ENCODE measurements around the gene HDAC9.

The HDAC9 gene

GRCh38 chr7:18626086-18626485 lies 130.5 kb downstream of the HDAC9 start:
- TF ChIP-seq CTCF (IDR thresholded peaks at IDR 0.05; ENCODE audit: insufficient read depth, low read length, missing control alignments), result no peak
- POLR2A ChIA-PET, result no interaction called here

GRCh38 chr7:18626717-18627116 lies 131.2 kb downstream of the HDAC9 start:
- no peak overlapping the region for H3K4me3 ChIP-seq (ENCODE audit: low read depth, low read length)
- DNase-seq (ENCODE audit: low read depth, low spot score), result no peak
- ChIA-PET CTCF (interaction anchor here (0.9 to 1.1 kb wide), 2 partner anchors 36 to 39 kb away, joined by 3 read pairs; no protein-coding TSS in a partner anchor), POLR2A (no interaction called here)
- TF ChIP-seq CTCF (IDR thresholded peaks at IDR 0.05; ENCODE audit: insufficient read depth, low read length, missing control alignments), result no peak

More at GRCh38 chr7:18626086-18626485, 130.5 kb downstream of the HDAC9 start:
- no peak overlapping the region for H3K4me3 ChIP-seq (ENCODE audit: low read depth, low read length)
- CTCF ChIA-PET, result interaction anchor here (1.1 kb wide), 1 partner anchor 40 kb away, joined by 3 read pairs; no protein-coding TSS in a partner anchor
- no peak for DNase-seq (ENCODE audit: low read depth, low spot score)

- ChIA-PET CTCF (interaction anchor here (0.9 kb wide), 1 partner anchor 281 kb away, joined by 3 read pairs; no protein-coding TSS in a partner anchor), POLR2A (no interaction called here)
- no peak for DNase-seq (ENCODE audit: low read depth, low spot score)
- no peak for TF ChIP-seq CTCF (IDR thresholded peaks at IDR 0.05; ENCODE audit: insufficient read depth, low read length, missing control alignments)
- no peak overlapping the region for H3K4me3 ChIP-seq (ENCODE audit: low read depth, low read length)
These were observed 142.0 kb downstream of the HDAC9 start for GRCh38 chr7:18637516-18637915.

- ChIA-PET CTCF (interaction anchor here (0.8 to 5.5 kb wide), 3 partner anchors 27 to 282 kb away, joined by 3 to 21 read pairs (median 3); no protein-coding TSS in a partner anchor), POLR2A (no interaction called here)
- DNase-seq (ENCODE audit: low read depth, low spot score), result no peak
- H3K4me3 ChIP-seq (ENCODE audit: low read depth, low read length), result no peak overlapping the region
- no peak for TF ChIP-seq CTCF (IDR thresholded peaks at IDR 0.05; ENCODE audit: insufficient read depth, low read length, missing control alignments)
These were observed 143.3 kb downstream of the HDAC9 start for GRCh38 chr7:18638594-18639452.

- DNase-seq (ENCODE audit: low read depth, low spot score), result no peak
- TF ChIP-seq CTCF (IDR thresholded peaks at IDR 0.05; ENCODE audit: insufficient read depth, low read length, missing control alignments), result no peak
- POLR2A ChIA-PET, result no interaction called here
- no peak overlapping the region for H3K4me3 ChIP-seq (ENCODE audit: low read depth, low read length)
- CTCF ChIA-PET, result interaction anchor here (5.5 kb wide), 1 partner anchor 26 kb away, joined by 21 read pairs; no protein-coding TSS in a partner anchor
These were observed 144.2 kb downstream of the HDAC9 start for GRCh38 chr7:18639711-18640110.

- POLR2A ChIA-PET, result interaction anchor here (0.6 kb wide), 1 partner anchor 211 kb away, joined by 4 read pairs; no protein-coding TSS in a partner anchor
- CTCF ChIA-PET, result interaction anchor here (1.8 to 1.9 kb wide), 2 partner anchors 21 to 54 kb away, joined by 6 to 7 read pairs; no protein-coding TSS in a partner anchor
These were observed 149.4 kb downstream of the HDAC9 start for GRCh38 chr7:18644981-18645380.

More at GRCh38 chr7:18644981-18645380, 149.4 kb downstream of the HDAC9 start:
- no peak overlapping the region for H3K4me3 ChIP-seq (ENCODE audit: low read depth, low read length)
- no peak for TF ChIP-seq CTCF (IDR thresholded peaks at IDR 0.05; ENCODE audit: insufficient read depth, low read length, missing control alignments)
- DNase-seq (ENCODE audit: low read depth, low spot score), result no peak

All from AG04449 (cell line).